PFSK-1 (cell line): ENCODE results near the gene KIRREL3.

Experiments
- FOXP2 ChIP-seq: optimal IDR thresholded peaks from 2 replicates; pipeline ENCODE3; 2011; ENCODE audit warnings: borderline replicate concordance, control low read depth, inconsistent platforms; ENCODE audit not compliant: insufficient read depth; ENCODE audit errors: extremely low read length, extremely low read depth
- POLR2AphosphoS5 ChIP-seq: IDR thresholded peaks from 2 replicates; pipeline ENCODE4 v1.6.1; 2012; ENCODE audit warnings: low read depth, mild to moderate bottlenecking, control low read depth, low read length, moderate library complexity
- REST ChIP-seq, 2 experiments: IDR thresholded peaks; 2 replicates each; pipeline versions ENCODE4 v1.6.1 to v1.8.0; 2011 to 2012; ENCODE audit warnings: low read depth in 2 of 2, low read length in 2 of 2, control low read depth in 1 of 2, inconsistent platforms in 1 of 2, mild to moderate bottlenecking in 1 of 2, moderate library complexity in 1 of 2; ENCODE audit not compliant: insufficient read depth in 1 of 2
- SIN3A ChIP-seq: IDR thresholded peaks from 2 replicates; pipeline ENCODE4 v1.6.1; 2012; ENCODE audit warnings: mild to moderate bottlenecking, low read length, moderate library complexity, borderline replicate concordance; ENCODE audit not compliant: insufficient read depth
- TAF1 ChIP-seq: IDR thresholded peaks from 2 replicates; pipeline ENCODE4 v1.6.1; 2012; ENCODE audit warnings: low read length, control low read depth, borderline replicate concordance; ENCODE audit not compliant: insufficient read depth

The KIRREL3 gene

GRCh38 chr11:126507646-126508045 lies 492.9 kb downstream of the KIRREL3 start:
- TF ChIP-seq FOXP2 (no peak), SIN3A (no peak), POLR2AphosphoS5 (no peak), TAF1 (no peak), REST (IDR thresholded peaks at IDR 0.05; ENCODE audit: insufficient read depth in 1 of 2, low read depth in 2 of 2, low read length in 2 of 2) (no peak)

- no peak for TF ChIP-seq TAF1
Observed at GRCh38 chr11:126506789-126507188, 493.8 kb downstream of the KIRREL3 start.

- TF ChIP-seq REST (IDR thresholded peaks at IDR 0.05; ENCODE audit: insufficient read depth in 1 of 2, low read depth in 2 of 2, low read length in 2 of 2) = no peak
- no peak for TF ChIP-seq TAF1
- no peak for TF ChIP-seq POLR2AphosphoS5
- no peak for TF ChIP-seq SIN3A
- TF ChIP-seq FOXP2 = no peak
Observed at GRCh38 chr11:126502982-126503381, 497.6 kb downstream of the KIRREL3 start.

- TF ChIP-seq SIN3A (no peak), FOXP2 (no peak), REST (IDR thresholded peaks at IDR 0.05; ENCODE audit: insufficient read depth in 1 of 2, low read depth in 2 of 2, low read length in 2 of 2) (no peak)
Observed at GRCh38 chr11:126502159-126502558, 498.4 kb downstream of the KIRREL3 start.

- TF ChIP-seq REST (IDR thresholded peaks at IDR 0.05; ENCODE audit: insufficient read depth in 1 of 2, low read depth in 2 of 2, low read length in 2 of 2) (no peak), TAF1 (no peak), POLR2AphosphoS5 (no peak), SIN3A (no peak), FOXP2 (no peak)
Observed at GRCh38 chr11:126501641-126502040, 498.9 kb downstream of the KIRREL3 start.
